K562 (cell line): ENCODE data around the gene PRR19.

Experiments
- CXXC5 ChIP-seq: fragments of 250-450 bp; sonication (Bioruptor Pico); IDR thresholded peaks from 2 replicates; pipeline ENCODE4 v1.8.0; 2022; ENCODE audit warnings: inconsistent platforms, mild to moderate bottlenecking, moderate library complexity
- EP300 ChIP-seq: IDR thresholded peaks from 2 replicates; pipeline ENCODE4 v1.6.1; 2012; ENCODE audit warnings: low read length, improper control_type of control experiment
- HCFC1 ChIP-seq: IDR thresholded peaks from 2 replicates; pipeline ENCODE4 v1.6.1; 2012; ENCODE audit warnings: low read depth, low read length, improper control_type of control experiment
- ID3 ChIP-seq, 2 experiments: fragments of 250-450 bp in 1 of 2; fragments of 450-650 bp in 1 of 2; sonication (Bioruptor Pico) in 1 of 2; IDR thresholded peaks; 2 replicates each; pipeline versions ENCODE4 v1.6.1 to v1.8.0; 2016 to 2021; ENCODE audit warnings: mild to moderate bottlenecking in 2 of 2, moderate library complexity in 2 of 2, missing compliant biosample characterization in 1 of 2, missing genetic modification characterization in 1 of 2
- JUND ChIP-seq, 2 experiments: IDR thresholded peaks; 2 replicates in 1 of 2; 3 replicates in 1 of 2; pipeline ENCODE4 v1.6.1; 2011; ENCODE audit warnings: borderline replicate concordance in 2 of 2, low read depth in 2 of 2, low read length in 2 of 2, improper control_type of control experiment in 1 of 2, missing biosample characterization in 1 of 2, missing genetic modification characterization in 1 of 2, missing genetic modification reagents in 1 of 2
- PATZ1 ChIP-seq: fragments of 250-450 bp; sonication (Bioruptor Pico); IDR thresholded peaks from 2 replicates; pipeline ENCODE4 v1.5.0; 2020; ENCODE audit warnings: mild to moderate bottlenecking, borderline replicate concordance
- PYGO2 ChIP-seq: fragments of 450-650 bp; IDR thresholded peaks from 2 replicates; pipeline ENCODE4 v1.6.1; 2016; ENCODE audit warnings: mild to moderate bottlenecking, missing genetic modification characterization, moderate library complexity, missing compliant biosample characterization
- RB1 ChIP-seq: fragments of 450-650 bp; IDR thresholded peaks from 2 replicates; pipeline ENCODE4 v1.6.1; 2017; ENCODE audit warnings: low read depth, mild to moderate bottlenecking
- SMARCA4 ChIP-seq: fragments of 450-650 bp; IDR thresholded peaks from 2 replicates; pipeline ENCODE4 v1.6.1; 2016
- TAF1 ChIP-seq: IDR thresholded peaks from 2 replicates; pipeline ENCODE4 v1.6.1; 2011; ENCODE audit warnings: mild to moderate bottlenecking, low read length, moderate library complexity; ENCODE audit not compliant: insufficient read depth, control insufficient read depth, severe bottlenecking; ENCODE audit errors: extremely low read depth
- TAF15 ChIP-seq: fragments of 200-400 bp; formaldehyde crosslinking; IDR thresholded peaks from 2 replicates; pipeline ENCODE4 v1.6.1; 2017; ENCODE audit warnings: mild to moderate bottlenecking, low read depth, low read length, moderate library complexity
- TCF3 ChIP-seq: sonication (generic); formaldehyde crosslinking; IDR thresholded peaks from 2 replicates; pipeline ENCODE4 v1.4.0; 2020; ENCODE audit warnings: mild to moderate bottlenecking, missing genetic modification reagents
- ZNF324 ChIP-seq: fragments of 250-450 bp; sonication (Bioruptor Pico); IDR thresholded peaks from 2 replicates; pipeline ENCODE4 v1.4.0; 2020; ENCODE audit warnings: mild to moderate bottlenecking

GRCh38 chr19:42306646-42307045, 4.7 kb downstream of the PRR19 start:
- TF ChIP-seq PATZ1 (CRISPR knock-in tag) = no peak
- no peak for TF ChIP-seq CXXC5 (CRISPR knock-in tag)
- no peak for TF ChIP-seq ZNF324 (CRISPR knock-in tag)
- TF ChIP-seq TAF1 = no peak
- no peak for TF ChIP-seq TCF3 (CRISPR knock-in tag)
- no peak for TF ChIP-seq PYGO2 (tag)
- TF ChIP-seq RB1 = no peak
- no peak for TF ChIP-seq ID3 (CRISPR knock-in tag; IDR thresholded peaks at IDR 0.05)
- no peak for TF ChIP-seq ID3 (tag; IDR thresholded peaks at IDR 0.05)
- no peak for TF ChIP-seq TAF15
- TF ChIP-seq EP300 = no peak
- TF ChIP-seq HCFC1 = no peak
- TF ChIP-seq JUND (IDR thresholded peaks at IDR 0.05; ENCODE audit: borderline replicate concordance, low read depth, low read length) = no peak
- TF ChIP-seq JUND (tag; IDR thresholded peaks at IDR 0.05; ENCODE audit: borderline replicate concordance, low read depth, low read length) = no peak
- TF ChIP-seq SMARCA4 = no peak
